RWPE1 (cell line): ENCODE data around the gene RFX6.

Experiments used
- CTCF ChIA-PET: fragments of 350-600 bp; sonication (Branson Sonifier 250); formaldehyde crosslinking; extraction: SDS; loops from one replicate; lab custom pipeline; 2021; lab: Yijun Ruan, JAX
- POLR2A ChIA-PET: fragments of 400-600 bp; formaldehyde crosslinking; extraction: SDS; loops from one replicate; lab custom pipeline; 2020; ENCODE audit warnings: antibody characterized with exemption; ENCODE audit not compliant: low non-redundant PET; lab: Yijun Ruan, JAX
- DNase-seq: peaks from one replicate; pipeline ENCODE4 v3.0.0; 2012; ENCODE audit warnings: low spot score
- H3K27ac ChIP-seq: fragments of 450-650 bp; 2 replicates; pipeline ENCODE4 v1.5.1; 2017
- TF ChIP-seq, protein P1 (sequence below): fragments of 450-650 bp; conservative IDR thresholded peaks from 2 replicates; pipeline ENCODE4 v1.5.1; 2017; ENCODE audit warnings: low read depth, mild to moderate bottlenecking

RFX6 gene

DNA sequence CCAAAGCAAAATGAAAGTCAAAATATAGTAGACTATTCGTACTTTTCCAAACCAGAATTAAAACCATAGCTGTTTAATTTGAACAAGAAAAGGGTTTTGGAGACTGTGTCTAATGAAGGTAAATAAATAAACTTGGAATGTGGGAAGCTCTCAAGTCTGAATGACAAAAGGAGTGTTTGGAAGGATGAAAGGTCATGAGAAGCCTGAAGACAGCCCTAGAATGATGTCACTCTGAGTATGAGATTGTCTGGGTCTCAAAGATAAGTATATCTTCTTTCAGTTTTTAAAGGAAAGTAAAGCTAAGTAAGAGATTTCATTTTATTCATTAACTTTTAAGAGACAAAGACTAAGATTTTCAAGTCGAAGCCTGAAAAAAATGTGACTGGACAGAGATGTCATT lies 72.9 kb downstream of the RFX6 start:
- DNase-seq = no peak
- ChIA-PET POLR2A (no interaction called here), CTCF (no interaction called here)
- no peak overlapping the region for H3K27ac ChIP-seq
- TF ChIP-seq, protein P1, sequence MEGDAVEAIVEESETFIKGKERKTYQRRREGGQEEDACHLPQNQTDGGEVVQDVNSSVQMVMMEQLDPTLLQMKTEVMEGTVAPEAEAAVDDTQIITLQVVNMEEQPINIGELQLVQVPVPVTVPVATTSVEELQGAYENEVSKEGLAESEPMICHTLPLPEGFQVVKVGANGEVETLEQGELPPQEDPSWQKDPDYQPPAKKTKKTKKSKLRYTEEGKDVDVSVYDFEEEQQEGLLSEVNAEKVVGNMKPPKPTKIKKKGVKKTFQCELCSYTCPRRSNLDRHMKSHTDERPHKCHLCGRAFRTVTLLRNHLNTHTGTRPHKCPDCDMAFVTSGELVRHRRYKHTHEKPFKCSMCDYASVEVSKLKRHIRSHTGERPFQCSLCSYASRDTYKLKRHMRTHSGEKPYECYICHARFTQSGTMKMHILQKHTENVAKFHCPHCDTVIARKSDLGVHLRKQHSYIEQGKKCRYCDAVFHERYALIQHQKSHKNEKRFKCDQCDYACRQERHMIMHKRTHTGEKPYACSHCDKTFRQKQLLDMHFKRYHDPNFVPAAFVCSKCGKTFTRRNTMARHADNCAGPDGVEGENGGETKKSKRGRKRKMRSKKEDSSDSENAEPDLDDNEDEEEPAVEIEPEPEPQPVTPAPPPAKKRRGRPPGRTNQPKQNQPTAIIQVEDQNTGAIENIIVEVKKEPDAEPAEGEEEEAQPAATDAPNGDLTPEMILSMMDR = no peak

DNA sequence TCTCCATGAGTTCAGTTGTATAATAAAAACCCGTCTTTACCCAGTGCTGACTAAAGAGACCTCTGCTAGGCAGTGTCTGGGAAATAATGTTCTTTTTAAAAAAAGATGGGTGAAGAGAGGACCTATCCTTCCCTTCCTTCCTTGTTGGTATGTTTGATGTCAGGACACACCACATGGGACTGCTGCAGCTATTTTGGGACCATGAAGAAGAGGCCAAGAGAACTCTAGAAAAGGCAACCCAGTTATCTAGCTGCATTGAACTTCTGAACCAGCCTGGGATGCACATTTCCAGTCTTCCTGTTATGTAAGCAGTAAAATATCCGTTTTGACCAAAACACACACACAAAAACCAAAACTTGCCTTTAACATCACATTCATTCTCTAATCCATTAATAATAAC lies 77.3 kb downstream of the RFX6 start:
- ChIA-PET POLR2A (no interaction called here), CTCF (no interaction called here)
- TF ChIP-seq, protein P1 = no peak
- H3K27ac ChIP-seq = no peak overlapping the region
- DNase-seq = no peak

DNA sequence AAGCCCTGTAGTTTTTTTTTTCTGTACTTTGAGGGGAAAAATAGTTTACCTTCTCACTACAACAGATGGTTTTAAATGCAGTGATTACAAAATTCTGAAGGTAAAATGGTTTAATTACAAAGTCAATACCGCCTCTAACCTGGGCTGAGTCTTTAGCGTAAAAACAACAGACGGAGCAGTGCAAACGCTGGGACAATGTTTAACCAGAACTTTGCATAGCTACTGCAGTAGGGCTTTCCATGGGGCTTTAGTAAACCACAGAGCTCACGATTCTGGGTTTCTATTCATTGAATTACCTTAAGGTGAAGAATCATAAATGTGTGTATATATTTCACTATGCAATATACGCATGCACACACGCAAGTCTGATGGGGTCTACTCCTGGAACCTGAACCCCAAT lies 77.9 kb downstream of the RFX6 start:
- CTCF ChIA-PET = no interaction called here
- no peak for DNase-seq
- no peak overlapping the region for H3K27ac ChIP-seq
- POLR2A ChIA-PET = no interaction called here
- TF ChIP-seq, protein P1 = no peak

DNA sequence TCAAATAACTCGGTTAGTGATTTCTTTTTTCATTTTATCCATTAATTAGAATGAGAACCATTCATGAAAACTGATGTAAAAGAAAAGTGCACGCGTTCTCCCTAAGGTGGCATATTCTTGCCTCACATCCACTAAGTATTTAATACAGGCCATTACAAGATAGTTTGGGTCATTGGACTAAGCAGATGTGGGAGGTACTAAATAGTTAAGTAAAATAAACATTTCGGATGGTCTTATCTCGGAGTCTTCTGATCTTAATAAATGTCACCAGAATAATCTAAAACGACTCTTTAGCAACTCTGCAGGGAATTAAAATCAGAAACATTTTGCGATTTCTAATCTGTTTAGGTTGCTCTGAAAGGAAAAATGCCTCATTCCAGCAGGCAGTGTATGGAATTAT lies 78.7 kb downstream of the RFX6 start:
- no peak overlapping the region for H3K27ac ChIP-seq
- TF ChIP-seq, protein P1 = no peak
- ChIA-PET POLR2A (no interaction called here), CTCF (no interaction called here)
- DNase-seq = no peak

DNA sequence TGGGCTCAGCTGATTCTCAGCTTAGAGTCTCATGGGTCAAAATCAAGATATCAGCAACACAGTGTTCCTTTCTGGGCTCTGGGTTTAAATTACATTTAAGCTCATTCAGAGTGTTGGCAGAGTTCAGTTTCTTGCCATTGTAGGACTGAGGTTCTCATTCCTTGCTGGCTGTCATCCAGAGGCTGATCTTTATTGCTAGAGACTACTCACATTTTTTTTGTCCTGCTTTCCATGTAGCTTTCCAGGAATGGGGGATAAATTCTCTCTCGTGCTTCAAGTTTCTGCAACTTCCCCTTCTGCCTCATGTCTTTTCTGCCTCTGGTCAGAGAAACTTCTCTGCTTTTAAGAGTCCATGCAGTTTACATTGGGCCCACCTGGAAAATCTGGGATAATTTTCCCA lies 86.9 kb downstream of the RFX6 start:
- no peak for DNase-seq
- CTCF ChIA-PET = no interaction called here
- no peak overlapping the region for H3K27ac ChIP-seq
- TF ChIP-seq, protein P1 = no peak
- POLR2A ChIA-PET = no interaction called here

DNA sequence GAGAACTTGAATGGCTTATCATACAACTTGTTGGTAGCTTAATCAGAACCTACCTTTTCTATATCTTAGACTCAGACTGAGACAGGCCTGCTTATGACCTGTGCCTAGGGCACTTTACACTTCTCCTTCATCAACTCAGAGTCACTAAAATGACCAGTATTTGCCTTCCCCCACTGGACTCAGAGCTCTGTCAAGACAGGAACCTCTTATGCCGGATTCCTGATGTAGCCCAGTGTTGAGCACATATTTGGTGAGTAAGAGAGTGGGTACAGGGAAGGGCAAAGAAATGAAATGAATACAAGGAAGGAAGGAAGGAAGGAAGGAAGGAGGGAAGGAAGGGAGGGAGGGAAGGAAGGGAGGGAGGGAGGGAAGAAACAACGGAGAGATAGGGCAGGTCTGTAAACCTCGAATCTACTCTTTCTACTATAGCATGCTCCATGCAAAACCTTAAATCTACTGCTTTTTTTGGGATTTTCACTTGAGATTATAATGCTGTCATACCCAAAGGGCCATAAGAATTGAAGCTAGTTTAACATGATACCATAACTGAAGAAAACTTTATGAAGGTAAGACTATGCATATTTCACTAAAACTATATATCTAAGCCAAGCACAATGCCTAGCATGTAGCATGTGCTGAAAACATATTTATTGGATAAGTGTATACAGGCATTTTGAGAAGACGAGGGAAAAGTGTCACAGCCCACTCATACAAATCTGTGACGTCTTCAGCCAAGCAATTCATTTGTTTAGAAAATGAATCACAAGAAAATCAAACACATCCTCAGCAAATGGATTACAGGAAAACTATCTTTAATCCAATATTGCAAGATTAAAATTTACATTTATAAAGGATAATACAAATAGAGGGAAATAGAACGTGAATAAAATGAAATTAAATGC lies 89.9 kb downstream of the RFX6 start:
- TF ChIP-seq, protein P1 = no peak
- DNase-seq = no peak
- ChIA-PET POLR2A (no interaction called here), CTCF (interaction anchor here (0.6 kb wide), 2 partner anchors 643 to 981 kb away, joined by 3 read pairs; no protein-coding TSS in a partner anchor)
- H3K27ac ChIP-seq = no peak overlapping the region
